GM18517 (cell line): ENCODE results near the gene NME8.
A peak's percentile ranks its signal among the peaks of the same experiment; 100 is the strongest.

ENCODE experiments used
- ATAC-seq: cut with Tn5 transposase; IDR thresholded peaks from one replicate; pipeline ENCODE4 v1.9.1; 2021; ENCODE audit warnings: mild to moderate bottlenecking, moderate library complexity; ENCODE audit not compliant: unreplicated experiment

Gene NME8

DNA sequence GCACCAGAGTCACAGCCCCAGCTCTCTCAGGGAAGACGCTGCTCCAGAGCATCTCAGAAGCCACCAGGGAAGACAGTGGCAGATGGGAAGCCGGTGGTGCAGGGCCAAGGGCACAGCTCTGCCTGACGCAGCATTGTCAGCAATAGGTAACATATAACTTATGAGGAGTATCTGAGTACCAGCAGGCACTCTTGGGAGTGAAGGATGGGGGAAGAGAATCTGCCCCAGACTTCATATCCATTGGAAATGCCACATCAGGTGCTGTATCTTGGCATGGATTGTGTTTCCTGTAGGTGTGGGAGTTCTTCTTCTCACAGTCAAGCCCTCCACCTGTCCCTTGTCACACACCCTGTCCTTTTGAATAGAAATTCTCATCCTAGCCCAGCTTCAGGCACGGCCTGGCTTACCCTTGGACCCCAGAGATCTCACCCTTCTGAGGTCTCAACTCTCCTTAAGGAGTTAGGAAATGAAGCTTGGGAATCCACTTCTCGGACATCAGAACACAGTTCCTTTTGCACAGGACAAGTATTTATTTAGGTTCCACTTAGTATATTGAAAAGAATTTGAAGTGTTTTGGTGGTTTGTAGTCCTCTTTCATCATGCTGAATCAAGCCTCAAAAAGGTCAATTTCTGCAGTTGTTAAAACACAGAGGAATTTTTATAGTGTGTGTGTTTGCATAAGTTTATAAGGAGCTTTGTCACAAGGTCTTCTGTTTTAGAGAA lies 82.0 kb downstream of the NME8 start:
- ATAC-seq: no peak

DNA sequence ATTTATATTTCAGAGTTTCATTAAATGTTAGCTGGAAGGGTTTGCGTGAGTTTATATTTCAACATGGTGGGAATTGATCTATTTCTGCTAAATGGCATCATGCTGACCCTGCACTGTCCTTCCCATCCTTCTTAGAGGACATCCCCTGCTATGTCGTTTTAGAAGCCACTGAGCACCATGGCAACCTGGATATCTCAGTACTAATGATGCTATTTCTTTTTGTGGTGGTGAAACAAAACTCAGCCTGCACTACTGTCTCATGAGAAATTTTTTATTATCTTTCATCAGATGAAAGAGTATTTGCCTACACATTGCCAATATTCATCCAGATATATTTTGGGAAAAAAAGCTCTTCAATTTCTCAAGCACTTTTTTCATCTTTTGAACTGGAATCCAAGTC lies 84.1 kb downstream of the NME8 start:
- no peak for ATAC-seq

DNA sequence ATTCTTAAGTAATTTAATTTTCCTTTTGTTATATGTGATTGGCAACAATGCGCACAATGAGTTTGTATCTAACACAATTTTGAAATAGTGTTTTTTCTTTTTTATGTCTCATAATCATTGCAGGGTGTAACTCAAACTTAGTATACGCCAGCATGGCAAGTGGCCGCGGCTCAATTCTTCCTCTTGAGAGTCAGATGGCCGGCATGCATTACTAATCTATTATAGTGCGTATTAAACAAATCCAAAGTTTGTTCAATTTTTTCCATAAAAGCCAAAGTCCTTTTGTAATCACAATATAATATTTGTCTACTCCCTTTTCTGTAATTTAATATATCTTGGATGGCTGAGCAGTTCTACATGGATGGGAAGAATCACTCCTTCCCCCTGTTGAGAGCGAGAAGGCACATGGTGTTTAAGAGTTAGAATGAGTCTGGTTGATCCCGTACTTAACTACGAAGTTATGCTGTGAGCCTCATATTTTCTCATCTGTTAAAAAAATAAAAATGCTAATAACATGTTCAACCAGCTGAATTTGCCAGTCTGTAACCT lies 84.7 kb downstream of the NME8 start:
- no peak for ATAC-seq

DNA sequence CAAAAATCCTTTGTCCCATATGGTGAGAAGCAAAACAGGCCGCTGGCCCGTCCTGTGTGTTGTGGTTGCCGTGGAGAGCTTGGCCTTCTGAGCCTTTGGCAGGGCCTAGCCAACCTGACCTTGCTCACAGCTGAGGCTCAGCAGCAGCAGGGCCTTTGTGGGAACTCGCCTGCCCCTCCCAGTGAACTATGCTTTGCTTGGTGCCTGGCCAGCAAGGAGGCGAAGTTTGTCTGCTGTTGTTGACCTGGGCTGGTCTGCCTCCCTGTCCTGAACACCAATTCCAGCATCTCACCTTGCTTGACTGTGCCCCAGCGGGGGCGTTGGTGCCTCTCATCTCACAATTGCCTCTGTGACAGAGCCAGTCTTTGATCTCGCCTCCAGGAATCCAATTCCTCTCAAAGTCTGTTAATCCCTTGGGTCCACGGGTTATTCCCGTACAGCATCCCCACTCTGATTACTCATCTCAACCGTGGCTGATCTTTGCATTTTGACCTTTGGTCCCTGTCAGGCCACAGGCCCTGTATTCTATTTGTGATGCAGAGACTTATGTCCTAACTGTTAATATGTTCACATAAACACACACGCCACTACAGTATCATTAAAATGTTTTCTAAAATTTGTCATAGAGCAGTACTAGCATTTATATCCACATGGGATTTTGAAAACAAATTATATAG lies 94.7 kb downstream of the NME8 start:
- ATAC-seq: peak; percentile 45

DNA sequence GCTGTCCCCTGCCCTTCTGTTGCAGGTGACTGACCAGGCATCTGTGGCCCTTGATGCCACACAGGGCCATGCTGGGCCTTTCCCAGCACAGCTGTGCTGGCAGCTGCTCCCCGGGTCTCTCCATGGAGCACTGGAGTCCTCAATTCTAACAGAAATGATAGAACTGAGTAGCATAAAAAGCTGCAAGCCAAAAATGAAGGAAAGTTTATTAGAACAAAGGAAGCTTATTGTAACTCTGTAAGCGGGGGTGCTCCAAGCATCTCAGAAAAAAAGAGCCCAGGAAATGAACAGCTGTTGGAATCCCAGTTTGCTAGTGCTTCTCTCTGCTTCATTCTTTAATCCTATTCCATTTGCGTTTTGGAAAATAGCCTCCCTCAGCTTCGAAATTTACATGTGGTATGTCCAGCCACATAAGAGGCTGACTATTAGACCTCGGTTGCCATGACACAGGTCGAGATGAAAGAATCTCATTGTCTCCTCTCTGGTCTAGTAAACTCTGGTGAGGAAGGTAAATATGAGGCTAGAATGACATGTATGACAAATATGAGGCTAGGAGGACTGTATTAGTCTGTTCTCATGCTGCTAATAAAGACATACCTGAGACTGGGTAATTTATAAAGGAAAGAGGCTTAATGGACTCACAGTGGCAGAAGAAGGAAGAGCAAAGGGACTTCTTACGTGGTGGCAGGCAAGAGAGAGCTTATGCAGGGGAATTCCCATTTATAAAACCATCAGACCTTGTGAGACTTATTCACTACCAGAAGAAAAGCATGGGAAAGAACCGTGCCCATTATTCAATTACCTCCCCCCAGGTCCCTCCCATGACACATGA lies 95.7 kb downstream of the NME8 start:
- ATAC-seq: peak; percentile 52

DNA sequence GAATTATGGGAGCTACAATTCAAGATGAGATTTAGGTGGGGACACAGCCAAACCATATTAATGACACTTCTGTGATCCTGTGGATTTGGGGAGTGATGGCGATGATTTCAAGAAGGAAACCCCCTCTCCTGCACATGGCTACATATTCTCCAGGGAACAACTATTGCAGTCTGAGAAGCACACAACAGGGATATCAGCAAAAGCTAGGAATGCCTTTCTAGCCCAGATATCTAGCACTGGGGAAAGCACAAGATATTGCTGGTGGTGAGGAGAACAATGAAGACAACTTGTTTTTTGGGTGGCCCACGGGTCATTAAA lies 96.3 kb downstream of the NME8 start:
- no peak for ATAC-seq

DNA sequence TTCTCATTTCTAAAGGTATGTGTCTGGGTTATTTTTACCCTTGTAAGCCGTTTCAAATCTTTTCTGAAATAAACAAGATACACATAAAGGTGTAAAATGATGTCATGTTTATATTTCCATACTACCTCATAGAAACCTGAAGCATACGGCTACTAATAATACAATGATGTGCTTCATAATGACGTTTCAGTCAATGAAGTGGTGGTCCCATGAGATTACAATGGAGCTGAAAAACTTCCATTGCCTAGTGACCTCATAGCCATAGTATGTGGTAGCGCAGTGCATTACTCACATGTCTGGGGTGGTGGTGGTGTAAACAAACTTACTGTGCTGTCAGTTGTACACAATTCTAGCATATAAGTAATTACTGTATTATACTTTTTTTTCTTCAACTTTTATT lies 96.9 kb downstream of the NME8 start:
- no peak for ATAC-seq

DNA sequence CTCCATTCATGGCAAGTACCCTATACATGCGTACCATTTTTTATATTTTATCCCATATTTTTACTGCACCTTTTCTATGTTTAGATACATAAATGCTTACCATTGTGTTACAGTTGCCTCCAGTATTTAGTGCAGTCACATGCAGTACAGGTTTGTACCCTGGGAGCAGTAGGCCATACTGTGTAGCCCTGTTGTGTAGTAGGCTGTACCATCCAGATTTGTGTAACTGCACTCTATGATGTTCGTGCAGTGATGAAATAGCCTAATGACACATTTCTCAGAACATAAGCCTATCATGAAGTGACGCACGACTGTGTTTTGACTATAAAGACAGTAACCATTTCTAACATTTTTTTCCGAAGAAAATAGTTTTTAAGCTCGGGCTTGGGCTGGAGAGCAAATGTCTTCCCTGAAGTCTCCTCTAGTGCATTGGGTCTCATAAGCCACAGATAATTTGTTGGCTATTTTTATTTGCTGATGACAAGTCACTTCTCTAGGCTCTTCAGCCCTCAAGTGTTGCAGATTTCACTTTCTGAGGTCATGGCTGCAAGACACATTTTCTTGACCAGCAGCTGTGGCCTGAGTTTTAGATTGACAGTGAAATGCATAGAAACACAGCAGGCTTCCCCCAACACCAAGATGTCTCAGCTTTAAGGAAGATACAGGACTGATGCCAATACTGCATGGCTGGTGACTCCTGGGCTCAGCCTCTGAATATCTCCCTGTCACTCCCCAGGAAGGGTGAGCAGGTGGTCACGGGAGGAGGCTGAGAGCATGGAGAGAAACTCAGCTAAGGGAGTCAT lies 98.9 kb downstream of the NME8 start:
- ATAC-seq: no peak

DNA sequence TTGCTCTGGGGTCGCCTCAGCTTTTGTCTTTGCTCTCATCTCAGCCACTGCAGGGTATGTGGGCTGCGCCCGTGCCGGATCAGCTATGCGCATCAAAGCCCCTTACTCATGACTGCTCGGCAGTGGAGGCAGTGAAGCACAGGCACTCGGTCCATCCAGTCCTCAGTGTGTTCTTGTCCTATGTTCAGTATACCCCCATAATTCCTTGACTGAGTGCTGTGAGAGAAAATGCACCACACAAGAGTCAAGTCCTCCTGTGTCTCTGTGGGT lies 99.5 kb downstream of the NME8 start:
- ATAC-seq: no peak
